ENCODE measurements around the gene ZNF408.
"Not testable (repeated sequence)": the region's sequence is repeated elsewhere in the genome, so short reads cannot be mapped to it uniquely, and the experiment has no call there.

The ZNF408 gene

DNA sequence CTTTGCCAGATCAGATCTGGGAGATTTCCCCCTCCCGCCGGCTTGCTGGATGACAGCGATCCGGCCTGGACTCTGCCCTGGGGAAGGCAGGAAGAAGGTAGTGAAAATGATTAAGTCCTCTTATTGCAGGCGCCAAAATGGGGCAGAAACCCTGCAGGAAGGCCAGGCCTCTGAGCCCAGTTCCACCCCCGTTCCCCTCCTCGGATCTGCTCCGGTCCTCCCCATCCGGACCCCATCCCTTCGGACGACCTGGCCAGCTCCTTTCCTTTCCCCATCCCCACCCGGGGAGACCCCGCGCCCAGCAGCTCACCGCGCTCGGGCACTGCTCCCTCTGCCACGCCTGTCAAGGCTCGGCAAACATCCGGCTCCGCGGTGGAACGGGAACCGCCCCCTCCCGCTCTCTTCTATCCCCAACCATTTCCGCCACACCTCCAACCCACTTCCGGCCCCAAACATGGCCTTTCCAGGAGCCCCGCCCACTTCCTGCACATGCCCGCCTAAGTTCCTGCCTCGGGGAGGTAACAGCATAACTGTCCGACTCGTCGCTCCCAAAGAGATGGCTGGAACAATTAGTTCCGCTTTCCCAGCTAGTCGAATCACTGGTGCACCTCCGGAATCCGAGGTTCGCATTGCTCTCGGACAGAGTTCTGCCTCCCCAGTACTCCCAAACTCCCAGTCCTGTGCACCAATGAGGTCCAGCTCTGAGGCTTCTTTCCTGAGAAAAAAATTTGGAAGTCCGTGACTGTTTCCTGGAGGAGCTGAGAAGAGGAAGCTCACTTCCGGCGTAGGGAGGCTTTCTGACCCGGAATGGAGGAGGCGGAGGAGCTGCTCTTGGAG, at the start of gene ZNF408, which contains the start of gene ARHGAP1:
Gene ZNF408 (plus strand): TSS at position 791 of the 837 bp plus-strand sequence. CDS start 17 bp downstream, at position 808.
Gene ARHGAP1 (minus strand): TSS at position 379 of the 837 bp plus-strand sequence. CDS start 4,512 bp downstream, outside the sequence.
- peak; percentile 96 for DNase-seq

DNA sequence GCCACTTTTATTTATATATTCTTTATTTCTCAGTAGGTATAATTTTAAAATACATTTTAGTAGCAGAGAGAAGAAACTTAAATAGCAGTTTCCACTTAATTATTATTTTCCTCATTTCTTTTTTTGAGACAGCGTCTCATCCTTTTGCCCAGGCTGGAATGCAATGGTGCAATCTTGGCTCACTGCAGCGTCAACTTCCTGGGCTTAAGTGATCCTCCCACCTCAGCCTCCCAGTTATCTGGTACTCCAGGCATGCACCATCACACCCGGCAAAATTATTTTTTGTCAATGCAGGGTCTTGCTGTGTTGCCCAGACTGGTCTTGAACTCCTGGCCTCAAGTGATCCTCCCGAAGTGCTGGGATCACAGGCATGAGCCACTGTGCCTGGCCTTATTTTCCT, 45.2 kb upstream of the ZNF408 start:
- DNase-seq, result no peak

- DNase-seq, result no peak
Observed at GRCh38 chr11:46657186-46657585, 43.6 kb upstream of the ZNF408 start.

DNA sequence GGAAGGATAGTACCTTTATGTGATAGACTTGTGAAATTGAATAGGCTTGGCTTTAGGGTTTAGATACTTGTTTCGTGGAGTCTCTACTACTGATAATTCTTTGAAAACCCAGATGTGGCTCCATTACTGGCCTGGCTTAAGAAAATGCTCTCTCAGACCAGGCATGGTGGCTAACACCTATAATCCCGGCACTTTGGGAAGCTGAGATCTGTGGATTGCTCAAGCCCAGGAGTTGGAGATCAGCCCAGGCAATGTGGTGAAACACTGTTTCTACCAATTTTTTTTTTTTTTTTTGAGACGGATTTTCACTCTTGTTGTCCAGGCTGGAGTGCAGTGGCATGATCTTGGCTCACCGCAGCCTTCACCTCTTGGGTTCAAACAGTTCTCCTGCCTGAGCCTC, 42.6 kb upstream of the ZNF408 start:
- no peak for DNase-seq

DNA sequence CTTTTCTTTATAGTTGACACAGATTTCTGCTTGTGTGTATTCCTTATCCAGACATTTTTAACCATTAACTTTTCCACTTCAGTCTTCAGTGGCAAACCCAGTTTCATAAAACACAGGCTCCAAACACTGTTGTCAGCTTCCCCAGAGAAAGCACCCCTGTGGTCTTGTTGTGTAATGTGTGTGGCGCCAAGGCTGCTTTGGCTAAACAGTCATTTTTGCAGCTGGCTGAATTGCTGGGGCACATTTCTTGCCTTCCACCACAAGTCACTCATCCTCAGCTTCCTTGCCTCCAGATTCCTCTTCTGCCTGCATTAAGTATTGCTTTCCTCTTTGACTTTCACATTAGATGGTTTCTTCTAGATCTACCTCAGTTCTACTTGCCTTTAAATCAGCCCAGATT, 40.9 kb upstream of the ZNF408 start:
- DNase-seq, result no peak

GRCh38 chr11:46661836-46662235, 39.0 kb upstream of the ZNF408 start:
- DNase-seq, result no peak

DNA sequence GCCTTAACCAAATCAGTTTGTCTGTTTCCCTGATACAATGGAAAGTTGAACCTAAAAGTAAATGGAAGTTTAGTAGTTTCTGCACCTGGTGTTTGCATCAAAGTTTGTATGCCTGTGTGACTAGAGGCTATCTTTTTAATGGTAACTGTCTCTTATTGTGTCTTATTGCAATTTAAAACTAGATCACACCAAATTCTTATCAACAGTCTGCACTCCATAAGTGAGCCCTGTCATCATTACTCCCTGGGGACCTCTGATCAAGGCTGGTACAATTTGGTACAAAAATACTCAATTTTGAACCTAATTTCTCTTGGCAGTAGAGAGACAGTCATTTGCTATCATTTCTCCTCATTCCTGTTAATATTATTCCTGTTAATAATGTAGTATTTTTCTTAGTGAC, 38.5 kb upstream of the ZNF408 start:
- DNase-seq, result no peak

DNA sequence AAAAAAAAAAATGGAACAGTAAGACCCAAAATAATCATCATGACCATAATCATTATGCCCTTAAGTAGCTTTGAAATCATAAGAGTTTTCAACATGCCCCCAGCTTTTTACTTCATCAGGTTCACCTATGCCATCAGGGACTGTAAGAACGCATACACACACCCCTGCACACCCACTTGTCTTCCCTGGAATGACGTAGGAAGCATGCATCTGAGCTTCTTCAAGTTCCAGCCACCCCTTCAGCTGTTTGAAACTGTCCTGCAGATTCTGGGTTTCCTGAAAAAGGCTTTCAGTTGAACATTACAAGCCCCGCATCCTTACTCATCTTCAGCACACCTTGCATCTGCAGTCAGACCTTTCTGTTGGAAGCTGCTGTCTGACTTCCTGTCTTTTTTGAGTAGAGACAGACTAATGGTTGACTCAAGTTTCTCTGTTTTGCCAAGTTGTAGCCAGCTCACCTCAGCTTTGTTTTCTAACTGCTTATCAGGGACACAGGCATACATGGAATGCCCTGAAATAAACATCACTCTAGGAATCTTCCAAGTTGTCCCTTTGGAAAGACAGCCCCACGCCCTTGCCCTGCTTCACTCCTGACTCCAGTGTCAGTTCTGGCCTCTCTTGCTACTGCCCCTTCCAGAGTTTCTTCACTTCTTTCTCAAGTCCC, 37.4 kb upstream of the ZNF408 start:
- DNase-seq, result no peak

DNA sequence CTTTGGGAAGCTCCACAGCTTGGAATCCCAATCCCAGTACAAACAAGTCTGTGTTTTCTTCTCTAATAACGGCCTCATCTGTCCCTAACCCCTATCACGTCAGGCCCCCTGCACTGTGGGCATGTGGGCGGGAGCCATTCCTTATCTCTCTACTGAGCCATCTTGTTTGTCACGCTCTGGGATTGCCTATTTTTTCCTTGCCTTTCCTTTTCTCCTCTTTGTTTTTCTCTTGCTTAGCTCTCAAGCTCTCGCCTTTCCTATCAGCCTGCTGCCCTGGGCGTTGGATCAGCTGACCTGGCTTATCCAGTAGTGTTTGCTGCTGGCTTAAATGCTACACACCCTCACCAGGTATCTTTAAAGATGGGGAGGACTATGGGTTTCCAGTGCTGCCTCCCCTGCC, 36.2 kb upstream of the ZNF408 start:
- DNase-seq, result no peak

DNA sequence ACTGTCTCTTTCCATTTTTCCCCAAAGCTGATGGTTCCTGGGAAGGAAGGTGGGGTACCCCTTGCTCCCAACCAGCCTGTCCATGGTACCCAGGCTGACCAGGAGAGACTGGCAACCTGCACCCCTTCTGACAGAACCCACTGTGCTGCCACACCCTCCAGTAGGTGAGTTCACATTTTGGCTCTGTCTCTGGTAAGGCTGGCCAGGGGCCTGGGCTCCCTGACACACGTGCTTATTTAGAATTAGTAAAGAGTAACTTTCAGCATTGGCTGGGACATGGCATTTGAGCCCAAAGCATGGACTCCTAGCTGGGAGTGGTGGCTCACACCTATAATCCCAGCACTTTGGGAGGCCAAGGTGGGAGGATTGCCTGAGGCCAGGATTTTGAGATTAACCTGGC, 35.5 kb upstream of the ZNF408 start:
- DNase-seq, result no peak

GRCh38 chr11:46666516-46666915, 34.3 kb upstream of the ZNF408 start:
- no peak for DNase-seq

DNA sequence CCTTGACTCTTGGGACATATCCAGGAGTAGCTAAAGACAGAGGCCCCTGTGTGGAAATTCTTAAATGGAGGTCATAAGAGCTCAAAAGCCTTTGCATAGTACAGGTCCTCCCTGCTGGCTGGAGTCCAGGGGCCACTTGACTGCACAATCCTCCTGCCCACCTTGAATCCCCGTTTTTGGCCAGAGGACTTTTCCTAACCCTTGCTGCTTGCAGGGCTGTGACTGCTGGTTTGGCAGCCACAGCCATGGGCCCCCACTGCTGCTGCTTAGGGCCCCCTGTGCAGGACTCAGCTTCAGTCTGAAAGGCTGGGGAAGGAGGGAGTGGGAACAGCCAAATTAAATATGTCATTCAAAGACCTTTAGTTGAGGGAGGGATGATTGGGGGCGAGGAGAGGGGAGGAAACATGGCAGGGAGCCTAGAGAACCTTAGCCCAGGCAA, 33.8 kb upstream of the ZNF408 start:
- no peak for DNase-seq

DNA sequence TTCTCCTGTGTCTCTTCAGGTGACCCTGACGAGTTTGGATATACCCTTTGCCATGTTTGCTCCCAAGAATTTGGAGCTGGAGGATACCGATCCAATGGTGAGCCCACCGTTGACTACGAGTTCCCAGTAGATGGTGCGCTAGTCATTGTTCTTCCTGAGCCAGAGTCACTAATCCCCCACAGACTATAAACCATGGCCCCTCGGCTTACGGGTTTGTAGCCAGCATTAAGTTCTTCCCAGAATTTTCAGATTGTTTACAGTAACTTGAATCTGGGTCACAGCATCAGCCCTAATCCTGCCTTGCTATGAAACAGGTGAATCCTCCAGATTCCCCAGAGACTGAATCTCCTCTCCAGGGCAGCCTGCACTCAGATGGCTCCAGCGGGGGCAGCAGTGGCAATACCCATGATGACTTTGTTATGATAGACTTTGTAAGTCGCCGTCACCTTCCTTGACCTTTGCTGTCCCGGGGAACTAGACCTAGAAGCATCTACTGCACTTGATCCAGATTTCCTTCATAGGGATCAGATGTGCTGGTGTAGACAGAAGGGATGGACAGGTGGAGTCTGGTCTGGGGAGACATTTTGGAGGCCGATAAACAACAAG, 32.2 kb upstream of the ZNF408 start:
- no peak for DNase-seq

DNA sequence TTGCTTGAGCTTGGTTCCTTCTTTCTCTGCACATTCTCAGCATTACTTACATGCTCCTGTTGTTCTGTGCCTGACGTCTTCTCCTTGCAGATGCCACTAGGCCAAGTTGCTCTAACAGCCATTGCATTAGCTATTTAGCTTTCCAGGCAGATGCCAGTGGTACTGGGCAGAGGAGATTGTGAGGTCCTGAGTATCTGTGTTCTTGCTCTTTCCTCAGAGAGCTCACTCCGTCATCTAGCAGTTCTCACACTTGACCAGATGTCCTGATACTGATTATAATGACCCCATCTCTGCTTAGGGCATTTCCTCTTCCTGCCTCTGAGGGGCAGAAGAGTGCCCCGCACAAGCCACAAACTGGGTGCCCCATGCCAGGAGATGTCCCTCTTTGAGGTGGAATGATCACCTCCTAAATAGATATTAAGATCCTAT, 31.1 kb upstream of the ZNF408 start:
- DNase-seq, result no peak

DNA sequence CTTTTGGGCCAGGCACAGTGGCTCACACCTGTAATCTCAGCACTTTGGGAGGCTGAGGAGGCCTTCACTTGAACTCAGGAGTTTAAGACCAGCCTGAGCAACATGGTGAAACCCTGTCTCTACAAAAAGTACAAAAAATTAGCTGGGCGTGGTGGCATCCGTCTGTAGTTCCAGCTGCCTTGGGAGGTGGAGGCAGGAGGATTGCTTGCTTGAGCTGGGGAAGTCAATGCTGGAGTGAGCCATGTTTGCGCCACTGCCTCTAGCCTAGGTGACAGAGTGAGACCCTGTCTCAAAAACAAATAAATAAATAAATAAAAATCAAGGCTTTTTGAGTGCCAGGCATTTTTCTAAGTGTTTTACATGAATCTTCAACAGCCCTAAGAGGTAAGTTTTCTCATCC, 30.3 kb upstream of the ZNF408 start:
- not testable (repeated sequence) for DNase-seq

DNA sequence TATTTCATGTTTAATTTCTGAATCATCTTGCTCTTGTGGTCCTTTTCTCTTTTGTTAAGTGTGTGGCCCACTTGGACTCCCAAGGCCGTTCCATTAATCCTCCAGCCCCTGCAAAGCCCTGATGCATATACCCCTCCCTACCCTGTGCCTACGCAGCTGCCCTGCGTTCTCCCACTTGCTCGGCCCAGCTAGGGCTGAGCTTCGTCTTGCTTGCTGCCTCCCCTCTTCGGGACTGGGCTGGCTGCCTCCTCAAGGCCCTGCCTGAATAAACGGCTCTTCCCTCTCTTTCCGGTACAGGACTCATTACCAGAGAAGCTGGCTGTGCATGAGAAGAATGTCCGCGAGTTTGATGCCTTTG, 28.9 kb upstream of the ZNF408 start:
- DNase-seq, result no peak

DNA sequence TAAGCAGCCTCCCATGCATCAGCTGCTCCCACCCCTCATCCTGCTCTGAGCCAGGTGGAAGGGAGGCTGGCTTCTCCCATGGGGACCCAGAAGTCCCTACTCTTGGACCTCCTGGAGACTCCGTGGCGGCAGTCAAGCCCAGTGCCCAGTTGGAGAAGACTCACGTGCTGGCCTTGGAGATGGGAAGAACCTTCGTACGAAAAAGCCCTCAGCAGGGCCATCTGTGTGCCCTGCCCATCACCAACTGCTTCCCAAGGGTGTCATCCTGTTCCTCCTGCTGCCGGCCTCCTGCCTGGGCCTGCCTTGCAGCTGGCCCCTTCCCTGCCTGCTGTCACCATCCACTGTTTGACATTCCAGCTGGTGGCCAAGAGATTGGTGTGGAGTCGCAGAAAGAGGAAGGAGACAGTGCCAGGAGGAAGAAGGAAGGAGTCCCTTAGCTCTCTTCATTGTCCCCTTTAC, 28.4 kb upstream of the ZNF408 start:
- no peak for DNase-seq

DNA sequence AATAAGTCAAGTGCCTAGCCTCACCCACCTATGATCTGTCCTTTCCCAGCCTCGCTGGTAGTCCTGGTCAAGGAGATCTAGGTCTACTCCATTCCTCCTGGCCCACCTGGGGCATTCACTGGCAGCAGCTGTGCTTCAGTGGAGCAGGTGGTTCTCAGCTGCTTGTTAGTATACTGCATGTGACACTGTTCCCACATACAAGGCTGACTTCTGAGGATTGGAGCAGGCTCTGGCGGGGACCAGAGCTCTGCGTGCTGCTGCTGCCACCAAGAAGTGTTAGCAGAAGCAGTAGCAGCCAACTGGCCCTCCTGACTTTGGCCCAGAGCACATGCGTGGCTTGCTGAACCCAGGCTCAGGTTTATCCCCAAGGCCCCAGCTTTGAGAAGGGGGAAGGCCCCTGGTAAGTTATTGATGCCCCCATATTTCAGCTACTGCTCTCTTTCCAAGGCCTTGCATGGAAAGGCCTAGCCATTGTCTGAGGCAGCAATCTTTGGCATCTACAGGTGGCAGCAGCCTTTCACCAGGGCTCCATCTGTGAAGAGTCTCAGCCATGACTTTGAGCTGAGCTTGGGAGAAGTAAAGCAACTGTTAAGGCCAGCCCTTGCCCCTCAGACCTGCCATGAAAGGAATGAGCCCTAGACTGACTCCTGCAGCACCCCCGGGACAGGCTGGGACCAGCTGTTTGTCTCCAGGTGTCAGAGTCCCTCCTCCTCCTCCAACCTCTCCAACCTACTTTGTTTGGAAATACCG, 26.9 kb upstream of the ZNF408 start:
- no peak for DNase-seq

- DNase-seq, result no peak
Observed at GRCh38 chr11:46674463-46675287, 26.2 kb upstream of the ZNF408 start.

DNA sequence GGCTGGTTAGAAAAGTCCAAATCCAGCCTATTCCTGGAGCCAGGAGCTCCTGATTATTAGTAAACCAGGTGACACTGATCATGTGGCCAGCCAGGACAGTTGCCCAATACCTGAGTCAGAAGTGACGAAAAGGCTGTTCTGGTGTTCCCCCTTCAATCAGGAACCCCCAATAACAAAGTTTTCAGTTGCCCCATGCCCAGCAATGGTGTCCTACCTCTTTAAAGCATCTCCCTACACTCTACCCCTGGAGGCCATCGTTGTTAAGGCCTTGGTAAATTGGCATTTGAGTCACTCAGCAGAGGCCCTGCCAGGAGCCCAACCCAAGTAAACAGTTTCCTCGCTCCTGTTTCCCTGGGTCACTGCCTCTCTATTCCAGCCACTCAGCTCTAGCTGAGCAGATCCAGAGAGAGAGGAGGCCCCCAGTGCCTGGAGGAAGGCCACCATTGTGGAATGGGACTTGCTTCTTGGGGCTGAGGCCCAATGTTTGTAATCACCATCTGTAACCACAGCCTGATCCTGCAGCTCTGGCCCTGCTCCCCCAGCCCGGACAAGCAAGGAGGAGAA, 25.5 kb upstream of the ZNF408 start:
- no peak for DNase-seq

DNA sequence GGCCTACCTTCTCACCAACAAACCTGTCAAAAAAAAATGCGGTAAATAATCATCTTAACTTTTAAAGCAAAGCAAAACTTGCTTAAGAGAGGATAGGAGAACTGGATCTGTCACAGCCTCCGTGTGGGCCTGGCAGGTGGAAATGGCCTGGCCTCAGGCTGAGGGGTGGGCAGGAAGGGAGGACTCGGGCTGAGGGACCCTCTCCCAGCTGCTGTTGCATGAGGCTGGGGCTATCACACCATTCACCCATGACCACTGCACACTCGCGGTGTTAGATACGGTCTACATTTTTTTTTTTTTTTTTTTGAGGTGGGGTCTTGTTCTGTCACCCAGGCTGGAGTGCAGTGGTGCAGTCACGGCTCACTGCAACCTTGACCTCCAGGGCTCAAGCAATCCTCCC, 24.9 kb upstream of the ZNF408 start:
- DNase-seq, result no peak
